NOMO-1 treated with DMSO at 0.1 percent for 48 hours (cell line): ENCODE results near the gene PRDM5.

ENCODE experiments used
- DNase-seq: peaks from one replicate; lab custom pipeline; 2025; ENCODE audit not compliant: unreplicated experiment; lab: John Stamatoyannopoulos, UW

The PRDM5 gene

GRCh38 chr4:120858776-120859175, 63.8 kb downstream of the PRDM5 start:
- no peak for DNase-seq

DNA sequence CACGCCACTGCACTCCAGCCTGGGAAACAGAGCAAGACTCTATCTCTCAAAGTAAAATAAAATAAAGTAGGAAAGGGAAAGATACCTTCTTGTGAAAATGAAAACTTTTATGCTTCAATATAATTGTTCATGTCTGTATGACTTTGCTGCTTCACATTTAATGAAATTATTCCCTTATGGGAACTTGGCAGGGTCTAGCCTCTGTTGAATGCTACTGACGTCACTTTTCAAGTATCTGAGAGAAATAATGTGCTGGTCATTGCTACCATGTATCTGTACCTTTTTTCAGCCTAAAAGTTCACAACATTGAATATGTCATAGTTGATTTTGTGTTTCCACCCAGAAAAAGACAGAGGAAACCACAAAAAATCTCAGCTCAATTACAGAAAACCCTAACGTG, 65.2 kb downstream of the PRDM5 start:
- no peak for DNase-seq

- DNase-seq, result no peak
These were observed 66.2 kb downstream of the PRDM5 start for GRCh38 chr4:120856294-120856693.

DNA sequence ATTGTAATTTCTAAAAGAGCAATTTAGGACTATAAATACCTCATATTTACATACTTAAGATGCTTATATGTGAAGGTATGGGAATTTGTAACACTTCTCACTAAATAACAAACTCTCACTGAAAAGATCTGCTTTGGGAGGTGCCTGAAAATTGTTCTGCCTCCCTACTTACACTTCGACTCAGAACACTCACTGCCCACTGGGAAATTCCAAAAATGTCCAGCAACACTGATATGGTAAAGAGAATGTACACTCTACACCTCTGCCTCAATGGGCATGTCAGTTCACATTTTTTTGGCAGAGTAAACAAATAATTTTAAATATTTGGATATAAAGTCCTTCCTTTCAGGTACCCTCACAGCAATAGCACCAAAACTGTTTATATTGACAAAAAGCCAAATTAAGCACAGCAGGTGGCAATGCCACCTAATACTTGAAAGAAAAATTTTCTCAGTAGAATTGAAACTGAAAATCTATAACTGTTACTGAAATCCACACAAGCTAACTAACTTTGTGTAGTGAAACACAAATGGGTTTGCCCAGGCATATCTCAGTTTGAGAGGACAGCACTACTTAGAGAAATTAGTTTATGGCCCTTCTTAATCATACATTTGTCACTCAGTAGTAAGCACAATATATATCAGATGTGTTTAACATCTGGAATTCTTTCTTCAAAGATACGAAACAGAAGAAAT, 67.1 kb downstream of the PRDM5 start:
- no peak for DNase-seq

GRCh38 chr4:120853161-120853935, 69.2 kb downstream of the PRDM5 start:
- DNase-seq, result no peak

DNA sequence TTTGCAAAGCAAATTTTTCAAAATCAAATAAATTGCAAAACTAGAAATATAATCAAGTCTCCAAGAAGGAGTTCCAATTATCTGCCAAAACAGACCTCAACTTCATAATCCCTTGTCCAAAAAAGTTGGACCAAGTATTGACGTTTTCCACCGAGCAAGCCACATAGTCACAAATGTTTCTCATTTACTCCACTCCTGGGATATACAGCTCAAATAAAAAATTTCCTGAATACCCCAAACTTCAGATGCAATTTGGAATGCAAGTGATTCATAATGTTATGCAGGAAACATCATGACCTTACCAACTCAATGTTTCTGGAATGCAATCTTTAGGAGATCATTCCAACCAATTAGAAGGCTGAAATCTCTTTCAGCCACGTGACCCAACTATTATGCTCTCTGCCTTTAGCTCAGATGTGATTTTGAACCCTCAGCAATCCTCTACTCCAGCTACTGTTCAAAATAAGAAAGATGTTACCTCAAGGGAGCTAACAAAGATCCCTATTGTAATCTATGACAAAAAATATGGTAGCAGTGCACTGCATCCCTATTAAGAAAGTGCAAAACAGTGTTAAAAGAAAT, 72.4 kb downstream of the PRDM5 start:
- no peak for DNase-seq

GRCh38 chr4:120847019-120847582, 75.4 kb downstream of the PRDM5 start:
- no peak for DNase-seq

DNA sequence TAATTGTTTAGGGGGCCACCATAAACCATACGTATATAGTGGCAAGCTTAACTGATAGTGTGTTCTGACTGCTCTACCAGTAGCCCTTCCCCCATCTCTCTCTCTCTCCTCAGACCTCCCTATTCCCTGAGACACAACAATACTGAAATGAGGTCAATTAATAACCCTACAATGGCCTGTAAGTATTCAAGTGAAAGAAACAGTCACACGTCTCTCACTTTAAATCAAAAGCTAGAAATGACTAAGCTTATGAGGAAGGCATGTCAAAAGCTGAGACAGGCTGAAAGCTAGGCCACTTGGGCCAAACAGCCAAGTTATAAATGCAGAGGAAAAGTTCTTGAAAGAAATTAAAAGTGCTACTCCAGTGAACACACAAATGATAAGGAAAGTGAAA, 78.0 kb downstream of the PRDM5 start:
- DNase-seq, result no peak

DNA sequence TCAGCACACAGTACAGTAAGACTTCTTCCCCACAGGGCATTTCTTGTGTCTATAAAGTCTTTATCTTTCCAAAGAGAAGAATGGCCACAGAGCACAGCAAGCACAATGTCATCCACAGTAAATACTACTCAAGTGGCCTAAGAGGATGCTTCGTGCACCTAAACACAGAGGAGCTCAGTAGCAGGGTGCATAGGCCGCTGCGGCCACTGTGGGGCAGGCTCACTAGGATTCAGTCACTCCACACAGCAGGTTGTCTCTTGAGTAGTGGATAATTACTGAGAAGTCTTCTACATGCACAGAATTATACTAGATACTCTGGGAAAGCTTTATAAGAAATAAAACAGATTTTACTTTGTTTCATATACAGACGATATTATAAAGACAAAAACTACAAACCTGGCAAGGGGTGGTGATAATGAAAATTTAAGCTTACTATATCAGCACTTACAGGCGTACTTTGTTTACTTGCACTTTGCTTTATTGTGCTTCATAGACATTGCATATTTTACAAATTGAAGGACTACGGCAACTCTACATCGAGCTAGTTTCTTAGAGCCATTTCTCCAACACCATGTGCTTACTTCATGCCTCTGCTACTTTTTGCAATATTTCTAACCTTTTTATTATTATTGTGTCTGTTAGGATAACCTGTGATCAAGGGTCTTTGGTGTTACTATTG, 78.5 kb downstream of the PRDM5 start:
- no peak for DNase-seq

DNA sequence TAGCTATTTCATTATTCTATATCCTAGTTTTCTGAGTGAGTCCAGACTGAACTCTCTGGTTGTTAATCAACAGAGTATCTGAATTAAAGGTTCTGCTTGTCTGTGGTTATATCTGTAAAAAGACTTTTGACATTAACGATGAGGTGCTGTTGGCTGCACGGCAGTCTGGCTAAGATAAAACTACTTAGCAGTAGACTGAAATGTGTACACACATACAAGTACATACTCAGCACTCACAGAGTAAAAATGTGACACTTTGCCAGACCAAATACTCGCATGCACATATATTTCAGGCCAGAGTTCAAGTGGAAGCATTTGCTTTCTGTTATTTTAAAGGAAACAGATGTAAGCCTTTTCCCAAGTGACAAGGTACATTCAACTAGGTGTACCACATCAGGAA, 80.5 kb downstream of the PRDM5 start:
- DNase-seq, result no peak

- DNase-seq, result no peak
These were observed 80.9 kb downstream of the PRDM5 start for GRCh38 chr4:120841580-120841979.

DNA sequence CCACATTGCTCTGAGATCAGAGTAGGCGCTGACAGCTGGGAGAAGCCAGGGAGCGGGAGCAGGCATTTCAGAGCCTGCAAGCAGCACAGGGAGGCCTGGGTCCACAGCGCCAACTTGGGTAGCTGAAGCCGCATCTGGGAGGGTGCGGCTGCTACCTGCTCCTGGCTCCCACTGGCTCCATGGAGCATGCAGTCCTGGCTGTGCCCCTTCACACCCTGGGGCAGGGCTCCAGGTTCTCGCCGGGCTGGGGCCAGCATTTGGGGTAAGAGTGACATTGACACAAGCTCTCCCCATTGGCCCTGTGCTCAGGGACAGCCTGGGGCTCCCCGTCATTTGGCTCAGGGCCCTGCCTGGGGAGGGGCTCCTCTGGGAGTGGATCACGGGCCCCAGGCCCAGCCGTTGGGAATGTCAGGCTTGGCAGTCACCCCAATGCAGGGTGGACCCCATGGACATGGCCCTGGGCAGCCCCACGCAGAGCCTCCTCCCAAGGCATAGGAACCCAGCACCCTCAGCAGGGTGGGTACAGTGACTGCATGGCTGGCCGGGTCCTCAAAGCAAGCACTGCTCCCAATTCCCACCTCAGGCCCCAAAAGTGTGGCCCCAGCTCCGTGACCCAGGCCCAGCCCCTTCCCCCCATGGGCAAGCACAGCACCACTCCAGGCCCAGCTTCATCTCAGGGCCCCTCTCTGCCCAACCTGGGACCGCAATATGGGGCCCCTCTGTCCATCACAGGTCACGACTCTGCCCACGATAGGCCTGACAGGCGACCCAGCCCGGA, 82.4 kb downstream of the PRDM5 start:
- DNase-seq, result no peak

DNA sequence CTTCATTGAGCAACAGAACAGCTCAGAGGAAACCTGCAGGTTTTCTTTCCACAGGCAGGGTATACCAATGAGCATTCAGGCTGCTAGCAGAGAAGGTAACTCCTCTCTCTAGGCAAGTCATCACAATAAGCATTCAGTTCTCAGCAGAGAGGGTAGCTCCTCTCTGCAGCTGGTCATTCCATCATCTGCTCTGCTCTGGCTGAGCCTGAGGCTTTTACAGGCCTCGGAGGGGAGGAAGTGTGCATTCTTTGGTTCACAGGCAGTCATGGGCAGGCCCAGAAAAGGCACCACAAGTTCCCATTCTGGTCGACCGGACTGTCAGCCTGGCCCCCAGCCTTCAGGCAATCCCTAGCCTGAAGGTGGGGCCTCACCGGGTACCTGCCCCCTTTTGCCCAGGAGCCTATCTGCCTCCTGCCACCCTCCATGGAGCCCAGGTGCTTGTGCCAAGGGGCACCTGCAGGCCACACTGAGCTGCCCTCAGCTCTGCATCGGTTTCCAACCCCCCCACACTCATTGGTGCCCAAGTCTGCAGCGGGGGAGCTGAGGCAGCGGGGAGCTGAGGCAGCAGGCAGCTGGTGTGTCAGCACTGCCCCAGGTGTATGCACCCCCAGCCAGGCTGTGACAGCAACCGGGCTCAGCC, 83.1 kb downstream of the PRDM5 start:
- DNase-seq, result no peak

- no peak for DNase-seq
These were observed 83.7 kb downstream of the PRDM5 start for GRCh38 chr4:120838784-120839183.

- no peak for DNase-seq
These were observed 84.9 kb downstream of the PRDM5 start for GRCh38 chr4:120837656-120838055.

- DNase-seq, result no peak
These were observed 87.2 kb downstream of the PRDM5 start for GRCh38 chr4:120835342-120835741.

- DNase-seq, result no peak
These were observed 92.3 kb downstream of the PRDM5 start for GRCh38 chr4:120830204-120830603.

- no peak for DNase-seq
These were observed 93.3 kb downstream of the PRDM5 start for GRCh38 chr4:120829113-120829831.

DNA sequence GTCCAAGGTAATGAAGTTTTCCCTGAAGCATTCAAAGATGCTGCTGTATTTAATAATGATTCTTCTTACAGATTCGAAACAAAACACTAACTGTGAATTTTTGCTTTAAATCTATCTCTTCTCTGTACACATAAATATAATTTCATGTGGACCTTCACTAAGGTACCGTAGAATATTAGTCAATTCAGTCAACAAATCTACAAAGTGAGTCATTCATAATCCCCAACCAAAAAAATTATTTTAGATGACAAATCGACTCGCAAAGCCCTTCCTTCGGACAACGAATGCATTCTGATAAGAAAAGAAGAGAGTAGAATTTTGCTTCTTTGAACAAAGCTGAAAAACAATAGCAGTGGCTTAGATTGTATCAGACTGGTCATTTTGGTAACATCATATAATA, 95.7 kb downstream of the PRDM5 start:
- no peak for DNase-seq

DNA sequence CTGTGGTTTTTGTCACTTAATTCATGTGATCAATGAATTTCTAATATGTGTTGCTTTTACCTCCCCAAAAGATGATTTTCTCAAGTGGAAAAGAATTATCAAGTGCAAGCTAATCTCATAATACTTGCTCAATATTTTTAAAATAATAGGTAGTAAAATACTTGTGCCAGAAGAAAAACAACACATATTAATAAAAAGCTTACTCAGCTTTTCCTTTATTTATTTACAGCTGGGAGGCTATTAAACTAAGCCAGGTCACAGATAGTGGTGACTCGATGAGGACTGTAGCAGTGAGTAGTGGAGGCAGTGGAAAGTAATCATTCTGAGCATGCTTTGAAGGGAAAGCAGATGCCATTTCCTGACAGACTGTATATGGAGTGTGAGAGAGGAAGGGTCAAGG, 96.1 kb downstream of the PRDM5 start:
- no peak for DNase-seq
